Type B pancreatic cell (in vitro differentiated cells): ENCODE data around the gene PODN. TPM values are rescaled to one million over a fixed set of nuclear protein-coding genes. Genes with fewer than 3 reads are reported as not detected.

Experiments used
- DNase-seq: peaks from one replicate; pipeline ENCODE4 v3.0.0; 2021; ENCODE audit warnings: mixed read lengths; ENCODE audit not compliant: unreplicated experiment; ENCODE audit errors: extremely low spot score
- H3K27ac Mint-ChIP-seq: 2 replicates; pipeline ENCODE4 v1.8.0; 2021; ENCODE audit warnings: mild to moderate bottlenecking, mixed read lengths
- H3K27me3 Mint-ChIP-seq: 2 replicates; pipeline ENCODE4 v1.8.0; 2021; ENCODE audit warnings: mixed read lengths
- H3K36me3 Mint-ChIP-seq: 2 replicates; pipeline ENCODE4 v1.8.0; 2021; ENCODE audit warnings: mixed read lengths
- H3K4me1 Mint-ChIP-seq: one replicate; pipeline ENCODE4 v1.8.0; 2021; ENCODE audit warnings: mixed read lengths; ENCODE audit not compliant: unreplicated experiment
- H3K4me3 Mint-ChIP-seq: 2 replicates; pipeline ENCODE4 v1.8.0; 2021; ENCODE audit warnings: mild to moderate bottlenecking, mixed read lengths
- H3K9me3 Mint-ChIP-seq: 2 replicates; pipeline ENCODE4 v1.8.0; 2021; ENCODE audit warnings: mixed read lengths
- CTCF ChIP-seq: fragments of 200-600 bp; sonication (generic); conservative IDR thresholded peaks from 2 replicates; pipeline ENCODE4 v1.5.0; 2021; ENCODE audit warnings: antibody characterized with exemption, mild to moderate bottlenecking
- total RNA-seq: library from RNA; stranded (reverse); gene quantifications from 2 replicates; pipeline ENCODE4 v1.2.1, GENCODE V29; 2021; ENCODE audit warnings: low replicate concordance

PODN gene
- total RNA-seq, 1 donor from 2014 or later, result 2.8 TPM

- no peak for TF ChIP-seq CTCF
- DNase-seq, result no peak
- H3K4me1 Mint-ChIP-seq, result no peaks in the 10 kb centered on the region
- no peaks in the 10 kb centered on the region for H3K9me3 Mint-ChIP-seq
- no peak overlapping the region for H3K27ac Mint-ChIP-seq
- H3K27me3 Mint-ChIP-seq, result peaks cover 4% of the 10 kb centered on the region
- H3K36me3 Mint-ChIP-seq, result no peaks in the 10 kb centered on the region
- H3K4me3 Mint-ChIP-seq, result no peak overlapping the region
These were observed 13.2 kb downstream of the PODN start for GRCh38 chr1:53075206-53075605.

GRCh38 chr1:53075761-53076163 lies 13.7 kb downstream of the PODN start:
- H3K4me1 Mint-ChIP-seq, result no peaks in the 10 kb centered on the region
- H3K4me3 Mint-ChIP-seq, result no peak overlapping the region
- no peak for TF ChIP-seq CTCF
- H3K9me3 Mint-ChIP-seq, result no peaks in the 10 kb centered on the region
- no peak for DNase-seq
- peaks cover 4% of the 10 kb centered on the region for H3K27me3 Mint-ChIP-seq
- no peaks in the 10 kb centered on the region for H3K36me3 Mint-ChIP-seq
- H3K27ac Mint-ChIP-seq, result no peak overlapping the region

- no peak for TF ChIP-seq CTCF
- no peak for DNase-seq
These were observed 14.2 kb downstream of the PODN start for GRCh38 chr1:53076165-53076564.

GRCh38 chr1:53076721-53077598 lies 14.9 kb downstream of the PODN start:
- no peaks in the 10 kb centered on the region for H3K4me1 Mint-ChIP-seq
- H3K27ac Mint-ChIP-seq, result no peak overlapping the region
- no peak overlapping the region for H3K4me3 Mint-ChIP-seq
- no peaks in the 10 kb centered on the region for H3K9me3 Mint-ChIP-seq
- no peak for DNase-seq
- TF ChIP-seq CTCF, result no peak
- H3K27me3 Mint-ChIP-seq, result peaks cover 4% of the 10 kb centered on the region
- no peaks in the 10 kb centered on the region for H3K36me3 Mint-ChIP-seq

More at GRCh38 chr1:53076165-53076564, 14.2 kb downstream of the PODN start:
- no peaks in the 10 kb centered on the region for H3K4me1 Mint-ChIP-seq
- no peak overlapping the region for H3K27ac Mint-ChIP-seq
- peaks cover 4% of the 10 kb centered on the region for H3K27me3 Mint-ChIP-seq
- H3K36me3 Mint-ChIP-seq, result no peaks in the 10 kb centered on the region
- H3K9me3 Mint-ChIP-seq, result no peaks in the 10 kb centered on the region
- H3K4me3 Mint-ChIP-seq, result no peak overlapping the region

- H3K27ac Mint-ChIP-seq, result no peak overlapping the region
These were observed 15.6 kb downstream of the PODN start for GRCh38 chr1:53077599-53077965.

More at GRCh38 chr1:53077599-53077965, 15.6 kb downstream of the PODN start:
- no peaks in the 10 kb centered on the region for H3K4me1 Mint-ChIP-seq
- H3K36me3 Mint-ChIP-seq, result no peaks in the 10 kb centered on the region
- DNase-seq, result no peak
- H3K4me3 Mint-ChIP-seq, result no peak overlapping the region
- H3K27me3 Mint-ChIP-seq, result peaks cover 4% of the 10 kb centered on the region
- TF ChIP-seq CTCF, result no peak
- no peaks in the 10 kb centered on the region for H3K9me3 Mint-ChIP-seq
